ENCODE results near the gene ACAD8. TPM values are rescaled to one million over a fixed set of nuclear protein-coding genes. Genes with fewer than 3 reads are reported as not detected.
A peak's percentile ranks its signal among the peaks of the same experiment; 100 is the strongest.
"Not testable (repeated sequence)": the region's sequence is repeated elsewhere in the genome, so short reads cannot be mapped to it uniquely, and the experiment has no call there.

Gene ACAD8
- total RNA-seq, 2 donors from 2014 or later, result 25.7 to 27.3 TPM

DNA sequence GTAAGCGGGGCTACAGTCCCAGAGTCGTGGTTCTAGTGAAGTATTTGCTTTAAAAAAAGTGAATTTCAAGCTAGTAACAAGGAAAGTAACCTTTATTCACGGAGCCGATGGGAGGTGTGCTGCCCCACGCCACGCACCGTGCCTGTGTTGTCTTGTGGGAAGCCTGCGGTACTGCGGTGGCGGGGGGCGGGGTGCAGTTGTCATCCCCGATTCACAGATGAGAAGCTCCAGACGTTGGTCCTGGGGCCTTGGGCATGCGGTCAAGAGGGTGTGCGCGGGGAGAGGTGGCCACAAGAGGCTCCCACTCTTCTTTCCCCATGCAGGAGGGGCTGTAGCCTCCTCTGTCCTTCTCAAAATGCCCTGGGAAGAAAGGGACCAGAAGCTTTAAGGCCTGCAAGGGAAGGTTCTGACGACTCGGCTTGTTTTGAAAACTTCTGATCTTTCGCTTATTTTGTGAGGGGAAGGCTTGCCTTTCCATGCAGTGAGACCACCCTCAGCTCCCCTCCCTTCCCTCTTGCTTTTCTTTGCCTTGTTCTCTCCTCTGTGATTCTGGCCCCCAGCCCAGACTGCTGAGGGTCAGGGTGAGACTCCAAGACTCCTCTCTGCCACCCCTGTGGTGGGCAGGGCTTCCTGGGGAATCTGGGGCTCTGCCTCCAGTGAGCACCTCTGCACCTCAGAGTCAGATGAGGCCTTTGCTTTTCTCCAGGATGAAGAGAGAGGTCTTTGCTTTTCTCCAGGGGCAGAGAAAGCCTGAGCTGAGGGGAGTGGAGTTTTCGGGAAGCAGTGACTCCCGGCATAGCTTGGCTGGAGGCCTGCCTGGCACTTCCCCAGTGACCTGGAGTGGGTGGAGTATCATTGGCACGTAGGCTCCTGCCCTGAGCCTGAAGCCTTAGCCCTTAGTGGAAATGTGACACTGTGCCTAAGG, 29.0 kb downstream of the ACAD8 start:
- ATAC-seq, result peak in 1 of 2 donors; percentile 72

DNA sequence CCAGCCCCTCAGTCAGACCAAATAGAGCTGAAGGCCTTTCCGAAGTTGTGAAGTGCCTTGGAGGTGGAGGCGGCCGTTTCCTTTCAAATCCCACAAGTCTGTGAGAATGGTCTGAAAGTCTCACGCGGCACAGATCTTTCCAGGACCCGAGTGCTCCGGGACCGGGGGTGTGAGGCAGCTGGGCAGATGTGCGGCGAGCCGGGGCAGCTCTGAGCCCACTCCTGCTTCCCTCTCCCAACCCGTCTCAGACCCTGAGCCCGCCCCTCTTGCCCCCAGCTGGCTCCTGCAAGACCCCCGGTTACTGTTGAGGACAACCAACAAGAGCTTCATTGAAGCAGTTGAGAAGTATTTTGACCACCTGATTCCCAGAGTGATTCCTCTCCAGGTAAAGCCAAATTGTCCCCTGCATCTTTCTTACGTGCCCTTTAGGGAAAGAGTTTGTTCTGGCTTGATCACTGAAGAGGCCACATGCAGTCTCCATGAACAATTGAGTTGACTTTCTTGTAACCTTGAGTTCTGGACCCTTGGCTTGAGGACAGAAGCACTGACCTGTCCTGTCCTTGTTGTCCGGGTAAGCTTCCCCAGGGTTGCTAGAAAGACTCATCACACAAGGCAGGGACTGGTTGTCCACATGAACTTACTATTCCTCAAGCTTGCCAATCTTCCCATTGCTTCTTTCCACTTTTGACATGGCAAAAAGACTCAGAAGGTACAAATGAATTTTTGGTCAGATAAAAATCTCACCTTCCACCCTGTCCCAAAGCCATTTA, 30.3 kb downstream of the ACAD8 start:
- DNase-seq (no peak), ATAC-seq (no peak)
- intact Hi-C loops (cut with DNase I), result no loop called here

More for the DNA sequence above, 29.0 kb downstream of the ACAD8 start:
- no peak for DNase-seq
- intact Hi-C loops (cut with DNase I), result no loop called here

DNA sequence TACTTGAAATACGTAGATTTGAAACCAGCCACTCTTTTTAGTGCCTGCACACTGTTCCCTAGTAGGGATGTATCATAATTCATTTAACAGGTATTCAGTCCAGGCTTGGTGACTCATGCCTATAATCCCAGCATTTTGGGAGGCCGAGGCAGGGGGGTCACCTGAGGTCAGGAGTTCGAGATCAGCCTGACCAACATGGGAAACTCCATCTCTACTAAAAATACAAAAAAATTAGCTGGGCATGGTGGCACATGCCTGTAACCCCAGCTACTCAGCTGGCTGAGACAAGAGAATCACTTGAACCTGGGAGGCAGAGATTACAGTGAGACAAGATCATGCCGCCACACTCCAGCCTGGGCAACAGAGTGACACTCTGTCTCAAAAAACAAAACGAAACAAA, 31.0 kb downstream of the ACAD8 start:
- intact Hi-C loops (cut with DNase I); DNase-seq; ATAC-seq: not testable (repeated sequence)

DNA sequence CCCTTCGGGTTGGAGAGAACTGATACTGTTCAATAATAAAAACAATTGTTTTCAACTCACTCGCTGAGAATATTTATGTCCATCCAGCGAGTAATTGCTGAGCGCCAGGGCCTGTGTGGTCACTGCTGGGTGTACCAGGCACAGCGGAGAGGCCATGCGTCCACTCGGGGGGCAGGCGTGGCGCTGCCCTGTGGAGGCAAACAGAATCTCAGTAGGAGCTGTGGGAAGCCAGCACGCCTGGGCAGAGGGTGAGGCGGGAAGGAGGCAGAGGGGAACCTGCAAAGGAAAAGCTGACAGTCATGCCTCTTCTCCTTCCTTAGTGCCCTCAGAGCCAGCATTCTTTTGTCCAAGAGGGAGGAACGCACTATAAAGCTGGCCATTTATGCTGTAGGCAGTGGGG, 34.2 kb downstream of the ACAD8 start:
- ATAC-seq, result no peak
- no peak for DNase-seq
- intact Hi-C loops (cut with DNase I), result no loop called here

DNA sequence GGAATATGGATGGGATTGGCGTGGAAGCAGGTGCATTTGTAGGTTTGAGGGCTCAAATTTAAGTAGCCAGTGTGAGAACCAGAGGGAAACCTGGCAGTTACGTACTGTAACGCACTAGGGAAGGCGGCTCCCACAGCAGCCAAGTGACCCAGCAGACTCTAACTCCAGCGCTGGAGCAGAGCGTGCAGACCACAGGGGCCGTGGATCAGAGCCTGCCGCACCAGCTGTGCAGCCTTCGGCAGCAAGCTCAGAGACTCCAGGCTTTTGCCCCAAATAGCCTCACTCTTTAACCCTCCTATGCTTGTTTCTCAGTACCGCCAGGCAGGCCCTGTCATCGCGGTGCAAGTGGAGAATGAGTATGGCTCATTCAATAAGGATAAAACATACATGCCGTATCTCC, 35.1 kb downstream of the ACAD8 start:
- intact Hi-C loops (cut with DNase I), result no loop called here
- ATAC-seq (no peak), DNase-seq (no peak)

DNA sequence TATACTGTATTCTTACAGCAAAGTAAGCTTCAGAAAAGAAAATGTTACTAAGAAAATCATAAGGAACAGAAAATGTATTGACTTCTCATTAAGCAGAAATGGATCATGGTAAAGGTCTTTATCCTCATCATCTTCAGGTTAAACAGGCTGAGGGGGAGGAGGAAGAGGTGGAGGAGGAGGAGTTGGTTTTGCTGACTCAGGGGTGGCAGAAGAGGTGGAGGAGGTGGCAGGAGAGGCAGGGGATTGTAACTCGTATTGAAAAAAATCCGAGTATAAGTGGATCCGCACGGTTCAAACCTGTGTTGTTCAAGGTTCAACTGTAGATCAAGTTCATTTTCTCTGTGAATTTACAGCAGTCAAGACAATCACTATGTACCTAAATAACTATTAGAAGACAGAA, 35.8 kb downstream of the ACAD8 start:
- no peak for ATAC-seq

DNA sequence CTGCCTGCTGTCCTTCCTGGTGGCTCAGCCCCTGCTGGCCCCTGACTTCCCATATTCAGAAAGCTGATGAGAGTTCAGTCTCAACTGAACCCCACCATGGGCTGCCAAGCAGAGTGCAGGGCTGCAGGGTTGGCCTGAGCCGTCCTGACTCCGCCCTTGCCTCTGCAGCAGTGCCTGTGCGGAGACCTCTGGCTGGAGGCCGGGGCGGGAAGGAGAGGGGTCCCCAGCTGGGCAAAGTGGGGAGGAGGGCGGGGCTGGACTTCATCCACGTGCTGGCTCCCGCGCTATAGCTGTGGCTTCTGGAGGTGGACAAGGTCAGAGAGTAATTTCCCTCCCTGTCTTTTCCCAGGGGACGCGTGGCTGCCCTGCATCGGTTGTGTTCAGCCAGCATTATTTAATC, 36.4 kb downstream of the ACAD8 start:
- peak; percentile 38 to 47 for ATAC-seq
- intact Hi-C loops (cut with DNase I), result no loop called here
- no peak for DNase-seq

More for the DNA sequence above, 35.8 kb downstream of the ACAD8 start:
- intact Hi-C loops (cut with DNase I), result no loop called here
- no peak for DNase-seq

DNA sequence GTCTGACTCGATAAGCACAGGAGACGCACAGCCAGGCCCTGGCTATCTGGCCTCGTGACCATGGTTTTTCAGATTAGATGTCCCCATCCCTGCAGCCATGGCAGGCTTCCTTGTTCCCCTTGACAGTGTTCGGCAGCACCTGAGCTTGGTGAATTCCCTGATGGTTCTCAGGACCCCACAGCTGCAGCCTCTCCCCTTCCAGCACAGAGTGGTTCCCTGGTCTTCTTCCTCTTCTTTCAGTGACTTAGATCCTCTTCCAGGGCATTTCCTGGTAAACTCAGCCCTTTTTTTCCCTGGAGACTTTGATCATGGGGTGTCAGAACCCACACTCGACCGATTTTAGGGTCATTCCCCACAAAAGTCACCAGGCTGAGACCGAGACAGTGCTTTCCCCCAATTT, 37.3 kb downstream of the ACAD8 start:
- no peak for DNase-seq

DNA sequence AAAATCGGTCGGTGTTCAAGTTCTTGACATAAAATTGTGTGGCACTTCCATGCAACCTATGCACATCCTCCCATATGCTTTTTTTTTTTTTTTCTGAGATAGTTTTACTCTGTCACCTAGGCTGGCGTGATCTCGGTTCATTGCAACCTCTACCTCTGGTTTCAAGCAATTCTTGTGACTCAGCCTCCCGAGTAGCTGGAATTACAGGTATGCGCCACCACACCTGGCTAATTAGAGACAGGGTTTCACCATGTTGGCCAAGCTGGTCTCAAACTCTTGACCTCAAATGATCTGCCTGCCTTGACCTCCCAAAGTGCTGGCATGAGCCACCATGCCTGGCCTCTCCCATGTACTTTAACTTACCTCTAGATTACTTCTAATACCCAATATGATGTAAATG, 37.8 kb downstream of the ACAD8 start:
- ATAC-seq (no peak), DNase-seq (no peak)
- intact Hi-C loops (cut with DNase I), result no loop called here

More for the DNA sequence above, 37.3 kb downstream of the ACAD8 start:
- ATAC-seq, result no peak
- intact Hi-C loops (cut with DNase I), result no loop called here

DNA sequence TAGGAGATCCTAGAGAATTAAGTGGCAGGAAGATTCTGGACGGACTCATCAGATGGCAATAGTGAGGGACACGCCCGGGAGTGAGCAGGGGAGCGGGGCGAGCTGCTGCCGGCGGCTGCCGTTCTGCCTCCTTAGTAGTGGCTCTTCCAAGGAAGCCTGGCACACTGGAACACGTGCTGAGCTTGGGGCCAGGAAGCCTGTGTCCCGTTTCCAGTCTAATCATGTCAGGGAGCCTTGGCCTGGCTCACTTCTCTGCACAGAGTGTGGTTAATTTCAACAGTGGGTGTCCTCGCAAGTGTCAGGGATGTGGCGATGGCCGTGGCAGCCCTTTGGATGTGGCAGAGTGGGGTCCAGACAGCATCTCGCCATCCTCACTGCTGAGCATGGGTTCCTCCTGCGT, 39.3 kb downstream of the ACAD8 start:
- no peak for ATAC-seq
- no peak for DNase-seq
- intact Hi-C loops (cut with DNase I), result no loop called here

DNA sequence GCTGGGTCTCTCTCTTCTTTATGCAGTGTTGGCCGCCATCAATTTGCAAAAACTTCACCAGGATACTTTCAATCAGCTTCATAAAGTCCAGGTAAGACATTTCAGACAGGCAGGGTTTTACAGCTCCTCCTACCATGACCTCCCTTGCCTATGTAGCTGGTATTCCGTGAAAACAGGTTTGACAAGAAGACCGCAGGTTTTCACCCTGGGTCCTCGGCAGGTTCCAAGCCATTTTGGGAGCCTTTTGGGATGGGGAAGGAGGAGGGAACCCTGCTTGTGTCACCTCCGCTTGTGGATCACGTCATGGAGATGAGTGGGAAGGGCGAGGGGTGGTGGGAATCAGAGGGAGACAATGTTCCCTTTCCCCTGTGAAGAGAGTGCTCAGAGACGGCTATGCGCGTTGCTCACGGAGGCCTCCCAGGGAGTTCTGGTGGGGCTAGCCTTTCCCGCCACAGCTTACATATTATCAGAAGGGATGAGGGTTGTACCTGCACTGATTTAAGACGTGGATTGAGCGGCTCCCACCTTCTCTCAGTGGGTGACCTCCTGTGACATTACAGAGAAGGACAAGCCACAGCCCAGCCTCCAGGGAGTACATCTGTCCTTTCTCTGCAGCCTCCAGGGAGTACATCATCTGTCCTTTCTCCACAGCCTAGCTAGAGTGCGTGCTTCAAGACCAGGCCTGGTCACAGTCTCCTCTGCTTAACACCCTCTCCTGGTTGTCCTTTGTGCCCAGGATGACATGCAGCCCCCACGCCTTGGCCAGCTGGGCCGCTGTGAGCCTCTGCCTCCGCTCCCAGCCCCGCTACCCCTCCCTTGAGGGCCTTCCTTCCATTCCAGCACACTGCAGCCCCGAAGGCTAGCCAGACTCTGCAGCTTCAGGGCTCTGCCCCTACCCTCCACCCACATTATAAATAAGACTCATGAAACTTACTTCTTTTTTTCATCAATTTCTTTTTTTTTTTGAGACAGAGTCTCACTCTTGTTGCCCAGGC, 40.0 kb downstream of the ACAD8 start:
- DNase-seq, result no peak
- ATAC-seq, result no peak
- intact Hi-C loops (cut with DNase I), result no loop called here

DNA sequence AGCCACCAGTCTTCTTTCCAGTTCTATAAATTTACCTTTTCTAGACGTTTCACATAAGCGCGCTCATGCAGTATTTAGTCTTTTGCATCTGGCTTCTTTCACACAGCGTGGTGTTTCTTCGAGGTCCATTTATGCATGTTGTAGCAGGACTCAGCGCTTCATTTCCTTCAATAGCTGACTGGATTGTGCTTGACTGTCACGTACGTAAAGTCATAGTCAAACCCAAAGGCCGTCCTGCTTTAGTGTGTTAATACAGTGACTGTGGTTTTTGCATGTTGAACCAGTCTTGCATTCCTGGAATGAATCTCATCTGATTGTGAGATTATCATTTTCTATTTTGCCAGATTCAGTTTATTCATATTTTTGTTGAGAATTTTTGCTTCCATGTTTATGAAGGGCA, 41.3 kb downstream of the ACAD8 start:
- DNase-seq (no peak), ATAC-seq (no peak)
- intact Hi-C loops (cut with DNase I), result no loop called here

DNA sequence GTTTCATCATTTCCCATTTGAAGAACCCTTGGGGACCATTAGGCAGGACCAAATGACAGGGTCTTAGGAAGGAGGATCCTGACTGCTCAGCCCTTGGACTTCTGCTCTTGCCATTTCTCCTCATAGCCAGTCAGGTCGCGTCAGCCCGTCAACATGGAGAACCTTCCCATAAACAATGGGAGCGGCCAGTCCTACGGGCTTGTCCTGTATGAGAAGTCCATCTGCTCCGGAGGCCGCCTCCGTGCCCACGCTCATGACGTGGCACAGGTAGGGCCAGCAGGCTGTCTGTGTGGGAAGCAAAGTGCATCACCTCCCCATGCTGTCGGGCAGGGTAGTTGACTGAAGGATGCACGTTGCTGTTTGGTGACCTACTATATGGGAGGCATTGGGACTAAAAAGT, 58.9 kb downstream of the ACAD8 start:
- DNase-seq (no peak), ATAC-seq (no peak)
- intact Hi-C loops (cut with DNase I), result no loop called here

DNA sequence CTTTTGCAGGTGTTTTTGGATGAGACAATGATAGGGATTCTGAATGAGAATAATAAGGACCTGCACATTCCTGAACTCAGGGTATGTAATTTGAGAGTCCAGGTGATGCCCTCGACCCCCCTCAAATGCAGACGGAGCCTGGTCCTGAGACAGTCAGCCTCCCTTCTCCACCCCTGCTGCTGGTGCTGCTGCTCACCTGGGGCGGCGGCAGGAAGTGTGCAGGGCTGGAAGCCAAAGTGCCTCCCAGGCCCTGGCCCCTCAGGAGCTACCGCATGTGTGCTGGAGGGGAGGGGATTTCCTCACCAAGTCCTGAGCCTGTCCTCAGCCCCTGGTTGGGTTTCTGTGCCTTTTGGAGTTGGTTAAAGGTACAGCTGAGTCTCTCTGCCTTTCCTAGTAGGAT, 59.4 kb downstream of the ACAD8 start:
- intact Hi-C loops (cut with DNase I), result no loop called here
- no peak for ATAC-seq

DNA sequence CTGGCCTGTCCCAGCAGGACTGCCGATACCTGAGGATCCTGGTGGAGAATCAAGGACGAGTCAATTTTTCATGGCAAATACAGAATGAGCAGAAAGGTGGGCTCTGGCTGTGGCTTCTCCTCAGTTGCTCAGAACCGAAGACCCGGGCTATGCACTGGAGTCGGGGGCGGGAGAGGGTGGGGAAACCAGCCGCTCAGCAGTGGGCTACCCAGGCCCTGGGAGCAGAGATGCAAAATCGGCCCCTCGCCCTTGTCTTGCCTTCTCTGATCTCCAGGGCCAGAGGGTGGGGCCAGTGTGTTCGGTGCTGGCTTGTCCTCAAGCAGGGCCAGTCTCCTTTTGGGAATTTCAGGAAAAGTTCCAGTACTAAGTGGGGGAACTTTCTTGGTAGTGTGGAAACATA, 60.0 kb downstream of the ACAD8 start:
- DNase-seq (no peak), ATAC-seq (no peak)
- intact Hi-C loops (cut with DNase I), result no loop called here

More for the DNA sequence above, 59.4 kb downstream of the ACAD8 start:
- DNase-seq, result no peak

DNA sequence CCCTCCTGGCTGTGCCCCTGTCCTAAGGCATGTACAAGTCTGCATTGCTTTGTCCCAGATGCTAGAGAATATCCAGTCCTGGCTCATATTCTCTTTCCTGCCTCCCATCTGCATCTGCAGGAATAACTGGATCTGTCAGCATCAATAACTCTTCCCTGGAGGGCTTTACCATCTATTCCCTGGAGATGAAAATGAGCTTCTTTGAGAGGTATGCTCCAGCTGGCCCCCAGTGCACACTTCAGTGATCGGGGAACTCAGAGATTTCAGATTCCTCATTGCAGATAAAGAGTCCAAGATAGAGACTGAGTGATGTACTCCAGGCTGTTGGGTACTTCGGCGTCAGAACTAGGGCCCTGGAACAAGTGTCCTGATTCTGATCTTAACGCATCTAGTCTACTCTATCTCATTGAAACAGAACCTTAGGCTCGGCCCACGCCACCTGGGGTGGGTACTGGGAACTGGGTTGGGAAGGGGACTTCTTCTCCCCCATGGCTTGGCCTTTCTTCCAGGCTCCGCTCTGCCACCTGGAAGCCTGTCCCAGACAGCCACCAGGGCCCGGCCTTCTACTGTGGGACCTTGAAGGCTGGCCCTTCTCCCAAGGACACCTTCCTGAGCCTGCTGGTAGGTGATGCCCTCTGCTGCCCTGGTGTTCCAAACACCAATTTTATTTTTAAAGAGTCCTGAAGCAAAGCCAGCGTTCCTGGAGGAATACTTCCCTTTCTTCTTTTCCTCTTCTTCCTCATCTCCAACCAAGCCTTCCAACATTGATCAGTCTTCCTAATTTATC, 60.6 kb downstream of the ACAD8 start:
- intact Hi-C loops (cut with DNase I), result no loop called here
- DNase-seq (no peak), ATAC-seq (no peak)
